Fibroblast of skin of scalp (primary cell): ENCODE measurements around the gene RHOT1. TPM values are rescaled to one million over a fixed set of nuclear protein-coding genes. Genes with fewer than 3 reads are reported as not detected.
"Not testable (repeated sequence)": the region's sequence is repeated elsewhere in the genome, so short reads cannot be mapped to it uniquely, and the experiment has no call there.

Experiments used
- DNase-seq: peaks from one replicate; pipeline ENCODE4 v3.0.0-alpha.2; 2013
- polyA plus RNA-seq, 2 experiments: library from polyadenylated mRNA; unstranded; fragments of 120-200 nt; gene quantifications; one replicate each; pipeline ENCODE4 v1.2.1, GENCODE V29; 2013; ENCODE audit not compliant: insufficient read length in 2 of 2

The RHOT1 gene
- 29.3 TPM for polyA plus RNA-seq (2013, experiment 1 of 2; ENCODE audit: insufficient read length)
- polyA plus RNA-seq (2013, experiment 2 of 2; ENCODE audit: insufficient read length) = 32.6 TPM

GRCh38 chr17:32142038-32142856 lies at the start of gene RHOT1:
Gene RHOT1 (plus strand): TSS chr17:32142502. CDS start chr17:32142693, 191 bp downstream.
- DNase-seq = peak; percentile 86

DNA sequence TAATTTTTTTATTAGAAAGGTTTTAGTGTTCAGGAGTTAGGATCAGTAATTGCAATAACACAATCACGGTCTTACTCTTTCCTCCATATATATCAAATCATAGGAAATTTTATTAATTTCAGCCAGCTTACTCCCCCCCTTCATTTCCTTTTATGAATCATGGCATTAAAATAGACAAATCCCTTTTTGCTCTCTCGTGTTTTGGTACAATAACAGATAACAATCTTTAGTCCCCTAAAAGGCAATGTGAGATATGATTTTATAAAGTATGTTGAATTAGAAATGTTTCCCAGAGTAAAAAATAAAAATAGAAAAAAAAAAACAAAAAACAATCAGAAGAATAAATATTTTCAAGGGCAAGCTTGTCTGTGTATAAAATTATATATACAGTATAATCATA lies 42.6 kb upstream of the RHOT1 start:
- no peak for DNase-seq

- DNase-seq = not testable (repeated sequence)
Observed at GRCh38 chr17:32100323-32100722, 42.0 kb upstream of the RHOT1 start.

- DNase-seq = no peak
Observed at GRCh38 chr17:32100971-32101631, 41.2 kb upstream of the RHOT1 start.

GRCh38 chr17:32102172-32102571 lies 40.1 kb upstream of the RHOT1 start:
- DNase-seq = no peak

DNA sequence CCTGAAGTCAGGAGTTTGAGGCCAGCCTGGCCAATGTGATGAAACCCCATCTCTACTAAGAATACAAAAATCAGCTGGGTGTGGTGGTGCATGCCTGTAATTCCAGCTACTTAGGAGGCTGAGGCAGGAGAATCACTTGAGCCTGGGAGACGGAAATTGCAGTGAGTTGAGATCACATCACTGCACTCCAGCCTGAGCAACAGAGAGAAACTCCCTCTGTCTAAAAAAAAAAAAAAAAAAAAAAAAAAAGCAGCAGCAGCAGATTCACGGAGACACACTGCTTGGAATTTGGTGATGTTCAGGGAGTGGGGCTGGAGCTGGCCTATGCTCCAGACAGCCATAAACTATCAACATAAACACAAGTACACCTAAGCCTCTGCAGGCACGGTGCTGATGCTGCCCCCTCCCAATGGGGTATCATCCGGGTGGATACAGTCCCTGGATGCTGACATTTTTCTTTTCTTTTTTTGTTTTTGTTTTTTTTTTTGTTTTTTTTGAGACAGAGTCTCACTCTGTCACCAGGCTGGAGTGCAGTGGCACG lies 39.6 kb upstream of the RHOT1 start:
- peak; percentile 74 for DNase-seq

DNA sequence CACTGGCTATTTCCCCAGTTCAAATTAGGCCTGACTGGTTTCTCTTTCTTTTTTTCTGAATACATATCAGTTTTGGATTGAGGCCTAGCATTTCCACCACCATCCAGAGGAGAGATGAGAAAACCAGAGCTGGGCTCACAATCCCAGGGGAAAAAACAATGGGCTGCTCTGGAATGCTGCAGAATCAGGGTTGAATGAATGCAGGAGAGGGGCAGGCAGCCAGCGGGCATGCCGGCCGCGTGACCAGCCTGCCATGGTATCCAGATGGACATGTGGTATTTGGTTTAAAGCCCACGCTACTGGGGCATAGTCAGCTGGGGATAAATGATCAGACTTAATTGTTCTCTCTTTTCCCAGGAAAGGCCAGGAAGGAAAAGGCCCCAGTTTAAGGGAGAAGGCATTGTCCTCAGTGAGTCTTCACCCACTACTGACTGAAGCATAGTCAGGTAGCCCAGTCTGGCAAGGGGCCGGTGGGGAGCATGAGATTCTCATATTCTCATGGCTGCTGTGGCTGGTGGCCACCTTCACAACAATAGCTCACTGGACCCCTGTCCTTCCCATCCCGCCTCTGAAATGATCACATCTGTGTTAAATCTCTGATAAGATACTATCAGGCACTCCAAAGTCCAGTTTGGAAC lies 38.7 kb upstream of the RHOT1 start:
- DNase-seq = peak; percentile 76

GRCh38 chr17:32104158-32104557 lies 38.1 kb upstream of the RHOT1 start:
- DNase-seq = no peak

- DNase-seq = not testable (repeated sequence)
Observed at GRCh38 chr17:32106471-32106981, 35.8 kb upstream of the RHOT1 start.

GRCh38 chr17:32107194-32107593 lies 35.1 kb upstream of the RHOT1 start:
- not testable (repeated sequence) for DNase-seq

DNA sequence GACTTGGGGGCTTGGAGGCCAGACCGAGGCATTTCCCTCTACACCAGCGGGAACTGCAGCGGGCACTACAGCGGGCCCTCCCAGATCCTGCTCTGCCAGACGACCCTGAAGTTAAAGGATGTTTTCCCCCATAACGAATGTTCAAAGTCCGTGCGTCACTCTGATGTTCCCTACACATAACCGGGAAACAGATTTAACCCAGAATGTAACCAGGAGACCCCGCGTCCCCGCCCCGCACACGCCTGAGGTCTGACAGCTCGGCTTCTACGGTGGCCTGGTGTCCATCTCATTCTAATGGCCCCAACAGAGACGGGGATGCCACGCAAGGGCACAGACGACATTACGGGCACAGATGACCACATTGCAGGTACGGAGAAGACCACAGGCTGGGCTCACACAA lies 31.7 kb upstream of the RHOT1 start:
- DNase-seq = no peak

- DNase-seq = peak; percentile 68
Observed at GRCh38 chr17:32111141-32111771, 31.0 kb upstream of the RHOT1 start.

- DNase-seq = no peak
Observed at GRCh38 chr17:32112416-32112815, 29.9 kb upstream of the RHOT1 start.

DNA sequence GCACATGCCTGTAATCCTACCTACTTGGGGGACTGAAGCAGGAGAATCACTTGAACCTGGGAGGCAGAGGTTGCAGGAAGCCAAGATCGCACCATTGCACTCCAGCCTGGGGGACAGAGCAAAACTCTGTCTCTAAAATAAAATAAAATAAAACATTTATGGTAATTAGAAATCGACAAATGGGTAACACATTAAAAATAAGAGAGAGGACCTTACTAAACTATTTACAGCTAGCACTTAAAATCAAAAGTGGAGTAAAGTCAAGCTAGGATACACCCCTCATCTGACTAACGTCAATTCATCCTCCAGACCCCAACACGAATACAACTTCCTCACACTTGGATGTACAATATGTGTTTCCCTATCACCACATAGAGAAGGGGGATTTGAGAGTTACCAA lies 27.8 kb upstream of the RHOT1 start:
- DNase-seq = no peak

DNA sequence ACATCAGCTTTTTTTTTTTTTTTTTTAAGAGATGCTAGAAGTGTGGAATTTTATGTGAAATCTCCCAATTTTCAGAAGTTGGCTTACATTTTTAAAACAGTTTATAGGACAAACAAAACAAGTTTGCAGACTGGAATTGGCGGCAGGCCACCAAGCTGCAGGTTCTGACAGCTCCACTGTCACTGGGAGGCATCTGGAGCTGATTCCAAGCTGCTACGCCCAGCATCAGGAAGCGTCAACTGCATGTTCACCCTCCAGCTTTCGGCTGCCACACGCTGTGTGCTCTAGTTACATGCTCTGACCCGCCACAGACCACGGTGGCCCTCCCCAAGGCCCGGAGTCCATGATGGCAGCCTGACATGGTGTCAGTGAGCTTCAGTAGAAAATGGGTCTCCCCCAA lies 26.8 kb upstream of the RHOT1 start:
- peak; percentile 6 for DNase-seq

DNA sequence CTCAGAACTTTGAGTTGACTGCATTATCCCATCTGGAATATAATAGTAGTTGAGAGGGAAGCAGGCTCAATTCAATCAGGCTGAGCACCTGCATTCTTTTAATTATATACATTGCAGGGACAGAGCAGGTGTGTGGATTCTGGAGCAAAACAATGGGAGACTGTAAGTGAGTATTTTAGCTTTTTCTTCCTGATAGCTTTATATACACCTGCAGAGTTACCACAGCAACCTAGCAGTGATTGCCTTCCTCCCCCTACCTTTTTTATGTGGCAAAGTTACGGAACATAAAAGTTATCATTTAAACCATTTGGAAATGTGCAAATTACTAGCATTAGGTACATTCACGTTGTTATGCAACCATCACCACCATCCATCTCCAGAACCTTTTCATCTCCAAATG lies 25.4 kb upstream of the RHOT1 start:
- DNase-seq = no peak

DNA sequence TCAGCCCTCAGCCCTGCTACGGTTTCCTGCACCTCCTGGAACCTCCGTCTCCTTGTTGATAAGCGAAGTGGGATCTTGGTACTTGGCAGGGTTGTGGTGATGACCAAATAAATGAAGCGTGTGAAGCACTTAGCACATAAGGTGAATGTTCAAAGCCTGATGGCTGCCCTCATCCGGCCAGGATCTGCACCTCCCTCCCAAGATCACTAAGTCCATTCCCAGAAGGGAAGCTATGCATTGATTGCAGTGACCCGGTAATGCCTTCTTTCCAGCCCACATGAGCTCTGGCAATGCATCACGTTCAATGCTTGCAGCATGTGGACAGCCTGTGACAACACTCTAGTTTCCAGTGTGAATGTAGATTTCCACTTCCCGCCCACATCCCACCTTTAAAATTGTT lies 24.9 kb upstream of the RHOT1 start:
- no peak for DNase-seq

- not testable (repeated sequence) for DNase-seq
Observed at GRCh38 chr17:32118088-32118487, 24.2 kb upstream of the RHOT1 start.

GRCh38 chr17:32118835-32119234 lies 23.5 kb upstream of the RHOT1 start:
- DNase-seq = no peak

- DNase-seq = no peak
Observed at GRCh38 chr17:32120141-32120540, 22.2 kb upstream of the RHOT1 start.

DNA sequence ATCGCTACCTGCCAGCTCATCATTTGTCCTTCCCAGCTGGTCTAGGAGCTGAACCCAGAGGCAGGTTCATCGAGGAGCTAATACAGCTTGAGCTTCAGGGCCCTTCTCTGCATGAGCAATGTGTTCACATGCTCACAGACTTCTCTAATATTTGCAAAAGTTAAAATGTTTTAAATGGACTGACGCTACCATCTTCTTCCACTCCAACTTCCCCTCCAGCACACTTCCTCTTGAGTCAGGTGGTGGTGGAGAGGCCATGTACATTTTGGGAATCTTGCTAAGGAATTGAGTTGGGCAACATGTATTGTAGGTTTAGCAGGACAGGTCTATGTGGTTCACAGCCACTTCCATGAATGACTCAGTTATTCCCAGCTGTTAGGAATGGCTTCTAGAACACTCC lies 21.6 kb upstream of the RHOT1 start:
- no peak for DNase-seq

GRCh38 chr17:32123782-32124181 lies 18.5 kb upstream of the RHOT1 start:
- DNase-seq = peak; percentile 33
